ENCODE measurements around the gene DLL3. TPM values are rescaled to one million over a fixed set of nuclear protein-coding genes. Genes with fewer than 3 reads are reported as not detected.

DLL3 gene
- total RNA-seq, 1 experiment from 2014 or later = 16.4 TPM

GRCh38 chr19:39502640-39503417, 4.1 kb downstream of the DLL3 start (continued):
- TF ChIP-seq JUN (CRISPR knock-in tag; IDR thresholded peaks at IDR 0.05) = peak; percentile 99
- TF ChIP-seq RORB (CRISPR knock-in tag; IDR thresholded peaks at IDR 0.05) = no peak
- no peak for TF ChIP-seq AFF4 (CRISPR knock-in tag; IDR thresholded peaks at IDR 0.05; ENCODE audit: borderline replicate concordance)
- peak; percentile 100 for TF ChIP-seq ESRRA (CRISPR knock-in tag; IDR thresholded peaks at IDR 0.05; ENCODE audit: borderline replicate concordance)
- peak; percentile 92; the same call in 1 of the 2 replicates for TF ChIP-seq ZNF512 (CRISPR knock-in tag; IDR thresholded peaks at IDR 0.05; ENCODE audit: borderline replicate concordance)
- peak; percentile 92 for TF ChIP-seq CREB1 (CRISPR knock-in tag; IDR thresholded peaks at IDR 0.05)
- TF ChIP-seq, protein P1, sequence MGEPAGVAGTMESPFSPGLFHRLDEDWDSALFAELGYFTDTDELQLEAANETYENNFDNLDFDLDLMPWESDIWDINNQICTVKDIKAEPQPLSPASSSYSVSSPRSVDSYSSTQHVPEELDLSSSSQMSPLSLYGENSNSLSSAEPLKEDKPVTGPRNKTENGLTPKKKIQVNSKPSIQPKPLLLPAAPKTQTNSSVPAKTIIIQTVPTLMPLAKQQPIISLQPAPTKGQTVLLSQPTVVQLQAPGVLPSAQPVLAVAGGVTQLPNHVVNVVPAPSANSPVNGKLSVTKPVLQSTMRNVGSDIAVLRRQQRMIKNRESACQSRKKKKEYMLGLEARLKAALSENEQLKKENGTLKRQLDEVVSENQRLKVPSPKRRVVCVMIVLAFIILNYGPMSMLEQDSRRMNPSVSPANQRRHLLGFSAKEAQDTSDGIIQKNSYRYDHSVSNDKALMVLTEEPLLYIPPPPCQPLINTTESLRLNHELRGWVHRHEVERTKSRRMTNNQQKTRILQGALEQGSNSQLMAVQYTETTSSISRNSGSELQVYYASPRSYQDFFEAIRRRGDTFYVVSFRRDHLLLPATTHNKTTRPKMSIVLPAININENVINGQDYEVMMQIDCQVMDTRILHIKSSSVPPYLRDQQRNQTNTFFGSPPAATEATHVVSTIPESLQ (CRISPR knock-in tag; IDR thresholded peaks at IDR 0.05) = no peak
- peak; percentile 98 for TF ChIP-seq ZNF138 (CRISPR knock-in tag; conservative IDR thresholded peaks at IDR 0.05)
- peak; percentile 94 for TF ChIP-seq MLX (CRISPR knock-in tag; IDR thresholded peaks at IDR 0.05)
- no peak for TF ChIP-seq FOXJ3 (CRISPR knock-in tag; IDR thresholded peaks at IDR 0.05; ENCODE audit: borderline replicate concordance)
- no peak for TF ChIP-seq SOX15 (CRISPR knock-in tag; IDR thresholded peaks at IDR 0.05)
- TF ChIP-seq IRF2 (CRISPR knock-in tag; IDR thresholded peaks at IDR 0.05; ENCODE audit: borderline replicate concordance, low read depth) = peak; percentile 94
- no peak for TF ChIP-seq ZSCAN18 (CRISPR knock-in tag; IDR thresholded peaks at IDR 0.05)
- TF ChIP-seq, protein P2, sequence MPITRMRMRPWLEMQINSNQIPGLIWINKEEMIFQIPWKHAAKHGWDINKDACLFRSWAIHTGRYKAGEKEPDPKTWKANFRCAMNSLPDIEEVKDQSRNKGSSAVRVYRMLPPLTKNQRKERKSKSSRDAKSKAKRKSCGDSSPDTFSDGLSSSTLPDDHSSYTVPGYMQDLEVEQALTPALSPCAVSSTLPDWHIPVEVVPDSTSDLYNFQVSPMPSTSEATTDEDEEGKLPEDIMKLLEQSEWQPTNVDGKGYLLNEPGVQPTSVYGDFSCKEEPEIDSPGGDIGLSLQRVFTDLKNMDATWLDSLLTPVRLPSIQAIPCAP (CRISPR knock-in tag; IDR thresholded peaks at IDR 0.05) = peak; percentile 99
- peak; percentile 98 for TF ChIP-seq ZNF219 (CRISPR knock-in tag; IDR thresholded peaks at IDR 0.05; ENCODE audit: borderline replicate concordance)
- no peak for TF ChIP-seq CDX4 (CRISPR knock-in tag; IDR thresholded peaks at IDR 0.05; ENCODE audit: borderline replicate concordance)
- no peak for TF ChIP-seq ZNF425 (CRISPR knock-in tag; conservative IDR thresholded peaks at IDR 0.05)
- TF ChIP-seq E2F1 (CRISPR knock-in tag; IDR thresholded peaks at IDR 0.05) = peak; percentile 98
- TF ChIP-seq, protein P3, sequence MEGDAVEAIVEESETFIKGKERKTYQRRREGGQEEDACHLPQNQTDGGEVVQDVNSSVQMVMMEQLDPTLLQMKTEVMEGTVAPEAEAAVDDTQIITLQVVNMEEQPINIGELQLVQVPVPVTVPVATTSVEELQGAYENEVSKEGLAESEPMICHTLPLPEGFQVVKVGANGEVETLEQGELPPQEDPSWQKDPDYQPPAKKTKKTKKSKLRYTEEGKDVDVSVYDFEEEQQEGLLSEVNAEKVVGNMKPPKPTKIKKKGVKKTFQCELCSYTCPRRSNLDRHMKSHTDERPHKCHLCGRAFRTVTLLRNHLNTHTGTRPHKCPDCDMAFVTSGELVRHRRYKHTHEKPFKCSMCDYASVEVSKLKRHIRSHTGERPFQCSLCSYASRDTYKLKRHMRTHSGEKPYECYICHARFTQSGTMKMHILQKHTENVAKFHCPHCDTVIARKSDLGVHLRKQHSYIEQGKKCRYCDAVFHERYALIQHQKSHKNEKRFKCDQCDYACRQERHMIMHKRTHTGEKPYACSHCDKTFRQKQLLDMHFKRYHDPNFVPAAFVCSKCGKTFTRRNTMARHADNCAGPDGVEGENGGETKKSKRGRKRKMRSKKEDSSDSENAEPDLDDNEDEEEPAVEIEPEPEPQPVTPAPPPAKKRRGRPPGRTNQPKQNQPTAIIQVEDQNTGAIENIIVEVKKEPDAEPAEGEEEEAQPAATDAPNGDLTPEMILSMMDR (IDR thresholded peaks at IDR 0.05) = peak; percentile 100
- TF ChIP-seq RELA (CRISPR knock-in tag; IDR thresholded peaks at IDR 0.05; ENCODE audit: borderline replicate concordance) = peak; percentile 99
- peak; percentile 94 for TF ChIP-seq CREM (CRISPR knock-in tag; IDR thresholded peaks at IDR 0.05)

All from WTC11 (cell line).